IPS-20b (cell line): ENCODE results near the gene MON2.
"Not testable (repeated sequence)": the region's sequence is repeated elsewhere in the genome, so short reads cannot be mapped to it uniquely, and the experiment has no call there.

Source experiments
- H3K27ac ChIP-seq: one replicate; pipeline ENCODE4 v1.5.1; 2013; ENCODE audit warnings: low read length
- H3K27me3 ChIP-seq: 2 replicates; pipeline ENCODE4 v1.6.1; 2013; ENCODE audit warnings: mild to moderate bottlenecking, low read length, inconsistent platforms; ENCODE audit not compliant: insufficient read depth
- H3K36me3 ChIP-seq: 2 replicates; pipeline ENCODE4 v1.6.1; 2013; ENCODE audit warnings: low read depth, mild to moderate bottlenecking, inconsistent platforms, low read length, moderate library complexity; ENCODE audit not compliant: insufficient read depth
- H3K4me1 ChIP-seq: 2 replicates; pipeline ENCODE4 v1.6.1; 2013; ENCODE audit warnings: mild to moderate bottlenecking, control low read depth, inconsistent platforms, low read length, moderate library complexity; ENCODE audit not compliant: insufficient read depth
- H3K4me3 ChIP-seq: 2 replicates; pipeline ENCODE4 v1.5.1; 2013; ENCODE audit warnings: mild to moderate bottlenecking, low read length, inconsistent platforms
- H3K9ac ChIP-seq: 2 replicates; pipeline ENCODE4 v1.6.1; 2013; ENCODE audit warnings: low read depth, mild to moderate bottlenecking, inconsistent platforms, low read length, moderate library complexity
- H3K9me3 ChIP-seq: 2 replicates; pipeline ENCODE4 v1.6.1; 2013; ENCODE audit warnings: mild to moderate bottlenecking, low read depth, low read length, inconsistent platforms; ENCODE audit not compliant: insufficient read depth

MON2 gene

DNA sequence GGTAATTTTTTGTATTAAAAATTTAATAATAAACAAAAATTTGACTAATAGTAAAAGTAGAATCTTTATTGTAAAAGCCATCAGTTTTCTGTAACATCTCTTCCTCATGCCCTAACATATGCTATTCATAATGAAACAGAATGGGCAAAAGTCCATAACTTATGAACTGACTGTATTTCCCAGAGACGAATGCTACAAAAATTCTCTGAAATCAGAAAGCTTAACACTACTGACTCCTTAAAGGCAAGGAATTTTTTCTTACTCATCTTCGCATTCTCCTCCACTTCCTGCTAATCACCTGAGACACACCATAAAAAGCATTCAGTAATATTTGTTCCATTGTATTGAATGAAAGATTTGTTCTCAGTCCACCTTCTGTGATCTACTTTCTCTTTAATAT, 17.6 kb downstream of the MON2 start:
- H3K4me1 ChIP-seq, result no peaks in the 10 kb centered on the region
- no peak overlapping the region for H3K27ac ChIP-seq
- H3K9ac ChIP-seq, result no peak overlapping the region
- no peaks in the 10 kb centered on the region for H3K27me3 ChIP-seq
- H3K36me3 ChIP-seq, result 0 out of 2 replicates have a peak, but pooled peaks cover 3% of the 10 kb centered on the region
- H3K9me3 ChIP-seq, result no peaks in the 10 kb centered on the region
- H3K4me3 ChIP-seq, result no peak overlapping the region

GRCh38 chr12:62505786-62506185, 39.2 kb downstream of the MON2 start:
- no peak overlapping the region for H3K27ac ChIP-seq
- no peak overlapping the region for H3K9ac ChIP-seq
- no peaks in the 10 kb centered on the region for H3K4me1 ChIP-seq
- peaks cover under 1% of the 10 kb centered on the region; the same call in 1 of the 2 replicates for H3K9me3 ChIP-seq
- H3K27me3 ChIP-seq, result no peaks in the 10 kb centered on the region
- no peak overlapping the region for H3K4me3 ChIP-seq
- peaks cover 24% of the 10 kb centered on the region for H3K36me3 ChIP-seq

DNA sequence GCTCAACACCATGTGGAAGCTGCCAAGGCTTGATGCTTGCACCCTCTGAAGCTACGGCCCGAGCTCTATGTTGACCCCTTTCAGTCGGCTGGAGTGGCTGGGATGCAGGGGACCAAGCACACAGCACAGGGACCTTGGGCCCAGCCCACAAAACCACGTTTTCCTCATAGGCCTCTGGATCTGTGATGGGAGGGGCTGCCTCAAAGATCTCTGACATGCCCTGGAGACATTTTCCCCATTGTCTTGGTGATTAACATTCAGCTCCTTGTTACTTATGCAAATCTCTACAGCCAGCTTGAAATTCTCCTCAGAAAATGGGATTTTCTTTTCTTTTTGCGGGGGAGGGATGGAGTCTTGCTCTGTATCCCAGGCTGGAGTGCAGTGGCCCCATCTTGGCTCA, 46.3 kb downstream of the MON2 start:
- Histone ChIP-seq H3K27me3 (no peaks in the 10 kb centered on the region), H3K9me3 (peaks cover 18% of the 10 kb centered on the region), H3K4me1 (no peaks in the 10 kb centered on the region), H3K36me3 (peaks cover 25% of the 10 kb centered on the region), H3K4me3 (no peak overlapping the region), H3K9ac (no peak overlapping the region), H3K27ac (no peak overlapping the region)

- Histone ChIP-seq H3K36me3 (peaks cover 17% of the 10 kb centered on the region), H3K9me3 (peaks cover 18% of the 10 kb centered on the region)
- H3K4me3 ChIP-seq, H3K4me1 ChIP-seq, H3K27me3 ChIP-seq, H3K9ac ChIP-seq, H3K27ac ChIP-seq: not testable (repeated sequence)
Measured at GRCh38 chr12:62514080-62514479, 47.5 kb downstream of the MON2 start.

DNA sequence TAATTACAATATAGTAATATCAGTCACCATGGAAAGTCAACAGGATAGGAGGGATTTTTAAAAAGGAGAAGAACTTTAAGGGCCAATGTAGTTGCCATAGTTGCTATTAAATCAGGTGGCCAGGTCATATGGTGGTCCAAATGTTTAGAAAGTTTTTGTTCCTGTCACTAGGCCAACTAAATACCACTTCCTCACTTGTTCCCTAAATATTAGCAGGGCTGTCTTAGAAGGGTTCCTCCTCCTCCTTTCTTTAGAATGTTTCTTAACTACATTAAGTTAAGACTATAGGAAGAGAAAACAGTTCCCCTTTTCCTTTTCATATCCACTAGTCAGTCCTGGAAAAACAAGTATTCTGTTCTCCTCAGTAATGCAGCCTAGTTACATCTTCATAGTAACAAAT, 50.3 kb downstream of the MON2 start:
- no peak overlapping the region for H3K9ac ChIP-seq
- H3K4me1 ChIP-seq, result no peaks in the 10 kb centered on the region
- H3K9me3 ChIP-seq, result peaks cover 13% of the 10 kb centered on the region
- no peak overlapping the region for H3K27ac ChIP-seq
- no peak overlapping the region for H3K4me3 ChIP-seq
- no peaks in the 10 kb centered on the region for H3K36me3 ChIP-seq
- no peaks in the 10 kb centered on the region for H3K27me3 ChIP-seq

DNA sequence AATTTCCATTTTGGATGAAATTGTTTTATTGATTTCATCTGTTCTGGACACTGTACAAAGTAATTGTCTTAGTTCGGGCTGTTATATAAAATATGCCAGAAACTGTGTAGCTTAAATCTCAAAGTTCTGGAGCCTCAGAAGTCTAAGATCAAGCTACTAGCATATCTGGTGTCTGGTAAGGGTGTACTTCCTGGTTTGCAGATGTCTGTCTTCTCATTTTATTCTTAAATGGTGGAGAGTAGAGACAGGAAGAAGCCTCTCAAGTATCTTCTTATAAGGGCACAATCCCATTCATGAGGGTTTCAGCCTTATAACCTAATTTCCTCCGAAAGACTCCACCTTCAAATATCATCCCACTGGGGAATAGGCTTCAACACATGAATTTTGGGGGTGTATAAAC, 51.3 kb downstream of the MON2 start:
- no peaks in the 10 kb centered on the region for H3K27me3 ChIP-seq
- H3K9me3 ChIP-seq, result peaks cover 6% of the 10 kb centered on the region; the same call in 1 of the 2 replicates
- no peak overlapping the region for H3K9ac ChIP-seq
- no peak overlapping the region for H3K27ac ChIP-seq
- no peaks in the 10 kb centered on the region for H3K4me1 ChIP-seq
- H3K36me3 ChIP-seq, result no peaks in the 10 kb centered on the region
- no peak overlapping the region for H3K4me3 ChIP-seq

- no peaks in the 10 kb centered on the region for H3K27me3 ChIP-seq
- no peaks in the 10 kb centered on the region for H3K4me1 ChIP-seq
- H3K27ac ChIP-seq, result no peak overlapping the region
- H3K9me3 ChIP-seq, result peaks cover 3% of the 10 kb centered on the region; the same call in 1 of the 2 replicates
- H3K36me3 ChIP-seq, result no peaks in the 10 kb centered on the region
- no peak overlapping the region for H3K4me3 ChIP-seq
- no peak overlapping the region for H3K9ac ChIP-seq
Measured at GRCh38 chr12:62519043-62519442, 52.4 kb downstream of the MON2 start.

DNA sequence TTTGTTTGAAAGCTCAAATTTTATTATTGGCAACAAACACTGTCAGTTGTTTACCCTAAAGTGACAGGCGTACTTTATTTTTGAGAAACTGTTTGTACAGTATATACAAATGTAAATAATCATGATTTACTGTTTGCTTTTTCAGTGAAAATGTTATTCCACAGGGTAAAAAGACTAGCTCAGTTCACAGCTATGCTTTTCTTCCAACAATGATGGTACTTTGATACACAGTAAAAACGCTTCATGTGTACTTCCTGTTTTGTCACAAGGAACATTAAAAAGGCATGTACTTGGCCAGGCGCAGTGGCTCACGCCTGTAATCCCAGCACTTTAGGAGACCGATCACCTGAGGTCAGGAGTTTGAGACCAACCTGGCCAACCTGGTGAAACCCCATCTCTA, 53.7 kb downstream of the MON2 start:
- Histone ChIP-seq H3K27me3 (no peaks in the 10 kb centered on the region), H3K9ac (no peak overlapping the region), H3K4me1 (no peaks in the 10 kb centered on the region), H3K27ac (no peak overlapping the region), H3K36me3 (no peaks in the 10 kb centered on the region), H3K9me3 (no peaks in the 10 kb centered on the region), H3K4me3 (no peak overlapping the region)

DNA sequence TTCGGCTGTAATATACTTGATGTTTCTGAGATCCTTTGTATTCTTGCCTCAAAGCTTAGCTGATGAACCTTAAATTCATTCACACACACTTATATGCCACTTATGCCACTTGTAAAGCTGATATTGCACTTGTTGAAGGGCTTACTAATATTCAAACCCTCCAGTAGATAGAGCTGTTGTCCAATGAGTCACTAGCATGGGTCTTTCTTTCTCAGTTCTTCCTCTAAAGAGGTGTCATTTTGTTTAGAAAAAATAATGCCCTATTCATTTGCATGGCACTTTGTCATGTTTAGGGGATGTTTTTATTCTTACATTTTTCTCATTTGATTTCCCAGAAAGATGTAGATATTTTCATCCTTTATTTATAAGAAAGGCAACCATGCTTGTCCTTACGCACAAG, 56.4 kb downstream of the MON2 start:
- Histone ChIP-seq H3K27me3 (no peaks in the 10 kb centered on the region), H3K4me1 (no peaks in the 10 kb centered on the region), H3K36me3 (no peaks in the 10 kb centered on the region), H3K4me3 (no peak overlapping the region), H3K9ac (no peak overlapping the region), H3K27ac (no peak overlapping the region), H3K9me3 (no peaks in the 10 kb centered on the region)

DNA sequence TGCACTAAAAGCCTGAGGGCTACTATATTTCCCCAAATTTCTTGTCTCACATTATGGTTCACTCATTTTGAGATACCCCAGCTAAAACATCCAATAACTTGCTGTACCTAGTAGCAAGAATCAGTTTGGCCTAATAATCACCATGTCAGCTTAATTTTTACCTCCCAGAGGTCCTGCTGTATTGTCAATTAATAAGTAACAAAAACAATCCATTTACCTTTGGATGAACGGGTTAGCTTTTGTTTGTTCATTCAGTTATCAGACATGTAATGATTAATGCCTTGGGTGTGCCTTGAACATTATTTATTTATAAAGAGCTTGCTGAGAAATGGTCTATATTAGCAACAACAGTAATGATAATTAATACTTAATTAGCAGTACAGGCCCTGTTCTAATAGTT, 57.0 kb downstream of the MON2 start:
- Histone ChIP-seq H3K4me1 (no peaks in the 10 kb centered on the region), H3K27ac (no peak overlapping the region), H3K36me3 (no peaks in the 10 kb centered on the region), H3K27me3 (no peaks in the 10 kb centered on the region), H3K4me3 (no peak overlapping the region), H3K9me3 (no peaks in the 10 kb centered on the region), H3K9ac (no peak overlapping the region)

GRCh38 chr12:62525271-62525670, 58.6 kb downstream of the MON2 start:
- no peaks in the 10 kb centered on the region for H3K4me1 ChIP-seq

GRCh38 chr12:62530596-62530995, 64.0 kb downstream of the MON2 start:
- Histone ChIP-seq H3K27me3 (no peaks in the 10 kb centered on the region), H3K9me3 (no peaks in the 10 kb centered on the region), H3K27ac (no peak overlapping the region), H3K4me3 (no peak overlapping the region), H3K9ac (no peak overlapping the region), H3K36me3 (peaks cover 11% of the 10 kb centered on the region; the same call in 1 of the 2 replicates), H3K4me1 (no peaks in the 10 kb centered on the region)

More at GRCh38 chr12:62525271-62525670, 58.6 kb downstream of the MON2 start:
- Histone ChIP-seq H3K9ac (no peak overlapping the region), H3K4me3 (no peak overlapping the region), H3K27me3 (no peaks in the 10 kb centered on the region), H3K9me3 (no peaks in the 10 kb centered on the region), H3K27ac (no peak overlapping the region), H3K36me3 (no peaks in the 10 kb centered on the region)

- H3K9ac ChIP-seq, result no peak overlapping the region
- H3K4me3 ChIP-seq, result no peak overlapping the region
- no peaks in the 10 kb centered on the region for H3K27me3 ChIP-seq
- peaks cover 11% of the 10 kb centered on the region; the same call in 1 of the 2 replicates for H3K36me3 ChIP-seq
- no peaks in the 10 kb centered on the region for H3K4me1 ChIP-seq
- H3K27ac ChIP-seq, result no peak overlapping the region
- no peaks in the 10 kb centered on the region for H3K9me3 ChIP-seq
Measured at GRCh38 chr12:62532333-62532732, 65.7 kb downstream of the MON2 start.
